Activated CD8-positive, alpha-beta T cell treated with anti-CD3 and anti-CD28 coated beads, Interleukin-2, amount 10 ng/mL, durations not matched to agents 7 days and 5 days (primary cell): Measurements from ENCODE around the gene AGER. TPM values are rescaled to one million over a fixed set of nuclear protein-coding genes. Genes with fewer than 3 reads are reported as not detected.
"Not testable (repeated sequence)": the region's sequence is repeated elsewhere in the genome, so short reads cannot be mapped to it uniquely, and the experiment has no call there.

ENCODE experiments used
- ATAC-seq: fragments of 150-1000 bp; cut with Tn5 transposase; one replicate; pipeline ENCODE4 v1.10.0; 2021; ENCODE audit warnings: moderate library complexity
- CTCF ChIA-PET: fragments of 350-600 bp; sonication (Branson Sonifier 250); formaldehyde crosslinking; loops from one replicate; lab custom pipeline; 2021; ENCODE audit warnings: antibody characterized with exemption; lab: Charles Lee
- POLR2A ChIA-PET: fragments of 350-600 bp; sonication (Branson Sonifier 250); formaldehyde crosslinking; loops from one replicate; lab custom pipeline; 2021; ENCODE audit warnings: antibody characterized with exemption; lab: Charles Lee
- DNase-seq: peaks from one replicate; pipeline ENCODE4 v3.0.0-alpha.2; 2020
- H3K27ac Mint-ChIP-seq: one replicate; pipeline ENCODE4 v1.8.0; 2021; ENCODE audit warnings: mild to moderate bottlenecking, mixed read lengths
- H3K27me3 Mint-ChIP-seq: one replicate; pipeline ENCODE4 v1.8.0; 2021; ENCODE audit warnings: low read depth, mixed read lengths
- H3K36me3 Mint-ChIP-seq: one replicate; pipeline ENCODE4 v1.8.0; 2021; ENCODE audit warnings: low read depth, mixed read lengths
- H3K4me1 Mint-ChIP-seq: one replicate; pipeline ENCODE4 v1.8.0; 2021; ENCODE audit warnings: low read depth, mixed read lengths
- H3K4me3 Mint-ChIP-seq: one replicate; pipeline ENCODE4 v1.8.0; 2021; ENCODE audit warnings: mild to moderate bottlenecking, mixed read lengths
- H3K9me3 Mint-ChIP-seq: one replicate; pipeline ENCODE4 v1.8.0; 2022; ENCODE audit warnings: mixed read lengths; ENCODE audit not compliant: insufficient read depth
- total RNA-seq, 2 experiments: library from RNA; stranded (reverse); gene quantifications; one replicate each; pipeline ENCODE4 v1.2.3, GENCODE V29; 2021

AGER gene
- total RNA-seq, 2 experiments from 2014 or later: 27.8 to 29.9 TPM

GRCh38 chr6:32213649-32214048 lies 29.6 kb upstream of the AGER start:
- Mint-ChIP-seq H3K36me3 (no peaks in the 10 kb centered on the region), H3K27ac (no peak overlapping the region), H3K4me1 (peaks cover 8% of the 10 kb centered on the region), H3K4me3 (no peak overlapping the region), H3K9me3 (no peaks in the 10 kb centered on the region), H3K27me3 (peaks cover 2% of the 10 kb centered on the region)
- ChIA-PET CTCF (no interaction called here), POLR2A (no interaction called here)
- ATAC-seq: no peak
- DNase-seq: no peak

- H3K27me3 Mint-ChIP-seq: peaks cover 5% of the 10 kb centered on the region
- ChIA-PET POLR2A (no interaction called here), CTCF (interaction anchor here (1.1 kb wide), 1 partner anchor 67 kb away, joined by 4 read pairs; no protein-coding TSS in a partner anchor)
- DNase-seq: no peak
- H3K36me3 Mint-ChIP-seq: no peaks in the 10 kb centered on the region
- no peak overlapping the region for H3K4me3 Mint-ChIP-seq
- H3K4me1 Mint-ChIP-seq: peaks cover 8% of the 10 kb centered on the region
- ATAC-seq: no peak
- H3K27ac Mint-ChIP-seq: no peak overlapping the region
- no peaks in the 10 kb centered on the region for H3K9me3 Mint-ChIP-seq
These were observed 28.2 kb upstream of the AGER start for GRCh38 chr6:32212076-32212760.

- H3K9me3 Mint-ChIP-seq, H3K27ac Mint-ChIP-seq, POLR2A ChIA-PET, H3K27me3 Mint-ChIP-seq, H3K4me1 Mint-ChIP-seq, ATAC-seq, H3K4me3 Mint-ChIP-seq, H3K36me3 Mint-ChIP-seq, DNase-seq: not testable (repeated sequence)
- CTCF ChIA-PET: interaction anchor here (1.1 kb wide), 1 partner anchor 66 kb away, joined by 4 read pairs; no protein-coding TSS in a partner anchor
These were observed 27.4 kb upstream of the AGER start for GRCh38 chr6:32211432-32211831.

GRCh38 chr6:32210191-32210601 lies 26.1 kb upstream of the AGER start:
- no peaks in the 10 kb centered on the region for H3K36me3 Mint-ChIP-seq
- CTCF ChIA-PET: no interaction called here
- POLR2A ChIA-PET: no interaction called here
- ATAC-seq (no peak), DNase-seq (no peak)
- no peak overlapping the region for H3K27ac Mint-ChIP-seq
- H3K4me1 Mint-ChIP-seq: peaks cover 2% of the 10 kb centered on the region
- H3K4me3 Mint-ChIP-seq: no peak overlapping the region
- H3K9me3 Mint-ChIP-seq: no peaks in the 10 kb centered on the region
- H3K27me3 Mint-ChIP-seq: peaks cover 9% of the 10 kb centered on the region

GRCh38 chr6:32208996-32209395 lies 24.9 kb upstream of the AGER start:
- peaks cover 18% of the 10 kb centered on the region for H3K27me3 Mint-ChIP-seq
- H3K27ac Mint-ChIP-seq: no peak overlapping the region
- ChIA-PET POLR2A (no interaction called here), CTCF (no interaction called here)
- H3K4me3 Mint-ChIP-seq: no peak overlapping the region
- H3K9me3 Mint-ChIP-seq: no peaks in the 10 kb centered on the region
- H3K36me3 Mint-ChIP-seq: no peaks in the 10 kb centered on the region
- ATAC-seq: no peak
- no peak for DNase-seq
- H3K4me1 Mint-ChIP-seq: no peaks in the 10 kb centered on the region

- ChIA-PET POLR2A (no interaction called here), CTCF (no interaction called here)
- DNase-seq: no peak
- Mint-ChIP-seq H3K4me3 (no peak overlapping the region), H3K27me3 (peaks cover 19% of the 10 kb centered on the region), H3K4me1 (no peaks in the 10 kb centered on the region), H3K9me3 (no peaks in the 10 kb centered on the region), H3K27ac (no peak overlapping the region), H3K36me3 (no peaks in the 10 kb centered on the region)
- no peak for ATAC-seq
These were observed 20.2 kb upstream of the AGER start for GRCh38 chr6:32204268-32204715.

GRCh38 chr6:32203426-32204267 lies 19.6 kb upstream of the AGER start:
- no peak for ATAC-seq
- no peaks in the 10 kb centered on the region for H3K36me3 Mint-ChIP-seq
- POLR2A ChIA-PET: no interaction called here

GRCh38 chr6:32202186-32202585 lies 18.1 kb upstream of the AGER start:
- CTCF ChIA-PET: interaction anchor here (0.6 kb wide), 1 partner anchor 40 kb away, joined by 4 read pairs; no protein-coding TSS in a partner anchor
- Mint-ChIP-seq H3K9me3 (no peaks in the 10 kb centered on the region), H3K4me3 (no peak overlapping the region), H3K4me1 (peaks cover under 1% of the 10 kb centered on the region), H3K27ac (no peak overlapping the region), H3K36me3 (no peaks in the 10 kb centered on the region), H3K27me3 (peaks cover 15% of the 10 kb centered on the region)
- POLR2A ChIA-PET: no interaction called here
- DNase-seq (no peak), ATAC-seq (no peak)

More at GRCh38 chr6:32203426-32204267, 19.6 kb upstream of the AGER start:
- Mint-ChIP-seq H3K4me3 (no peak overlapping the region), H3K9me3 (no peaks in the 10 kb centered on the region), H3K4me1 (no peaks in the 10 kb centered on the region), H3K27ac (no peak overlapping the region), H3K27me3 (peaks cover 17% of the 10 kb centered on the region)
- no peak for DNase-seq
- CTCF ChIA-PET: no interaction called here

GRCh38 chr6:32200711-32201475 lies 16.8 kb upstream of the AGER start:
- ChIA-PET POLR2A (no interaction called here), CTCF (no interaction called here)
- ATAC-seq: no peak

GRCh38 chr6:32198866-32199265 lies 14.8 kb upstream of the AGER start:
- peaks cover 2% of the 10 kb centered on the region for H3K27me3 Mint-ChIP-seq
- H3K27ac Mint-ChIP-seq: no peak overlapping the region
- no peaks in the 10 kb centered on the region for H3K9me3 Mint-ChIP-seq
- ATAC-seq (no peak), DNase-seq (no peak)
- CTCF ChIA-PET: no interaction called here
- POLR2A ChIA-PET: no interaction called here
- no peak overlapping the region for H3K4me3 Mint-ChIP-seq
- peaks cover 1% of the 10 kb centered on the region for H3K36me3 Mint-ChIP-seq
- peaks cover 25% of the 10 kb centered on the region for H3K4me1 Mint-ChIP-seq

More at GRCh38 chr6:32200711-32201475, 16.8 kb upstream of the AGER start:
- Mint-ChIP-seq H3K27ac (no peak overlapping the region), H3K36me3 (peaks cover 1% of the 10 kb centered on the region), H3K4me1 (peaks cover 9% of the 10 kb centered on the region), H3K9me3 (no peaks in the 10 kb centered on the region), H3K27me3 (peaks cover 11% of the 10 kb centered on the region), H3K4me3 (no peak overlapping the region)
- DNase-seq: no peak

GRCh38 chr6:32198345-32198696 lies 14.3 kb upstream of the AGER start:
- DNase-seq (no peak), ATAC-seq (no peak)
- H3K9me3 Mint-ChIP-seq: no peaks in the 10 kb centered on the region
- peaks cover 30% of the 10 kb centered on the region for H3K4me1 Mint-ChIP-seq
- H3K27ac Mint-ChIP-seq: no peak overlapping the region
- no peaks in the 10 kb centered on the region for H3K27me3 Mint-ChIP-seq
- H3K4me3 Mint-ChIP-seq: no peak overlapping the region
- CTCF ChIA-PET: no interaction called here
- H3K36me3 Mint-ChIP-seq: peaks cover 1% of the 10 kb centered on the region
- POLR2A ChIA-PET: no interaction called here
